H9 (cell line): ENCODE results near the gene ENGASE. TPM values are rescaled to one million over a fixed set of nuclear protein-coding genes. Genes with fewer than 3 reads are reported as not detected.

ENCODE experiments used
- DNase-seq: peaks from one replicate; pipeline ENCODE4 v3.0.0-alpha.2; 2017
- H2AFZ ChIP-seq: one replicate; pipeline ENCODE4 v1.6.1; 2013; ENCODE audit warnings: mild to moderate bottlenecking, low read length, control low read depth, moderate library complexity
- H2AK5ac ChIP-seq: 2 replicates; pipeline ENCODE4 v1.6.1; 2013; ENCODE audit warnings: low read length, control low read depth, mixed read lengths; ENCODE audit not compliant: insufficient read length
- H2BK120ac ChIP-seq: one replicate; pipeline ENCODE4 v1.6.1; 2013; ENCODE audit warnings: low read depth, mild to moderate bottlenecking, low read length, control low read depth, inconsistent platforms; ENCODE audit not compliant: poor library complexity, severe bottlenecking
- H2BK12ac ChIP-seq: 2 replicates; pipeline ENCODE4 v1.6.1; 2013; ENCODE audit warnings: low read length, control low read depth, mixed read lengths, low read depth; ENCODE audit not compliant: insufficient read length
- H2BK15ac ChIP-seq: 2 replicates; pipeline ENCODE4 v1.6.1; 2013; ENCODE audit warnings: low read depth, low read length, control low read depth
- H2BK20ac ChIP-seq: one replicate; pipeline ENCODE4 v1.6.1; 2013; ENCODE audit warnings: low read depth, mild to moderate bottlenecking, low read length, control low read depth, inconsistent platforms; ENCODE audit not compliant: poor library complexity, severe bottlenecking
- H2BK5ac ChIP-seq: 2 replicates; pipeline ENCODE4 v1.6.1; 2013; ENCODE audit warnings: low read length, control low read depth, mixed read lengths; ENCODE audit not compliant: insufficient read length
- H3K14ac ChIP-seq: 2 replicates; pipeline ENCODE4 v1.6.1; 2013; ENCODE audit warnings: low read length, control low read depth; ENCODE audit not compliant: insufficient read depth
- H3K18ac ChIP-seq: 2 replicates; pipeline ENCODE4 v1.6.1; 2013; ENCODE audit warnings: low read depth, mild to moderate bottlenecking, mixed read lengths, low read length, control low read depth; ENCODE audit not compliant: insufficient read length
- H3K23ac ChIP-seq: 2 replicates; pipeline ENCODE4 v1.6.1; 2013; ENCODE audit warnings: low read length, control low read depth, mixed read lengths, low read depth; ENCODE audit not compliant: insufficient read length
- H3K23me2 ChIP-seq: 2 replicates; pipeline ENCODE4 v1.6.1; 2013; ENCODE audit warnings: low read depth, mild to moderate bottlenecking, mixed read lengths, low read length, control low read depth; ENCODE audit not compliant: insufficient read length, poor library complexity, severe bottlenecking
- H3K27ac ChIP-seq: 2 replicates; pipeline ENCODE4 v1.5.1; 2013; ENCODE audit warnings: low read length, control low read depth, mixed read lengths, low read depth; ENCODE audit not compliant: insufficient read length
- H3K27me3 ChIP-seq: 2 replicates; pipeline ENCODE4 v1.6.1; 2013; ENCODE audit warnings: low read length, control low read depth, inconsistent platforms; ENCODE audit not compliant: insufficient read depth
- H3K4ac ChIP-seq: 2 replicates; pipeline ENCODE4 v1.6.1; 2013; ENCODE audit warnings: low read depth, mild to moderate bottlenecking, control low read depth, inconsistent platforms, low read length, moderate library complexity
- H3K4me1 ChIP-seq: 2 replicates; pipeline ENCODE4 v1.6.1; 2013; ENCODE audit warnings: low read length, control low read depth, inconsistent platforms; ENCODE audit not compliant: insufficient read depth
- H3K4me2 ChIP-seq: 2 replicates; pipeline ENCODE4 v1.6.1; 2013; ENCODE audit warnings: low read length, control low read depth, mixed read lengths; ENCODE audit not compliant: insufficient read length, insufficient read depth
- H3K56ac ChIP-seq: 2 replicates; pipeline ENCODE4 v1.6.1; 2013; ENCODE audit warnings: low read depth, mild to moderate bottlenecking, mixed read lengths, low read length, control low read depth; ENCODE audit not compliant: insufficient read length
- H3K79me1 ChIP-seq: 2 replicates; pipeline ENCODE4 v1.6.1; 2013; ENCODE audit warnings: low read depth, mild to moderate bottlenecking, moderate library complexity, low read length, control low read depth, inconsistent platforms; ENCODE audit not compliant: insufficient read depth, poor library complexity, severe bottlenecking
- H3K79me2 ChIP-seq: 2 replicates; pipeline ENCODE4 v1.6.1; 2013; ENCODE audit warnings: low read length, control low read depth, inconsistent platforms; ENCODE audit not compliant: insufficient read depth
- H3K9ac ChIP-seq: 2 replicates; pipeline ENCODE4 v1.6.1; 2013; ENCODE audit warnings: low read length, control low read depth, mixed read lengths; ENCODE audit not compliant: insufficient read length; ENCODE audit errors: extremely low read depth
- H3K9me3 ChIP-seq: one replicate; pipeline ENCODE4 v1.6.1; 2013; ENCODE audit warnings: low read depth, low read length, inconsistent platforms; ENCODE audit not compliant: control insufficient read depth
- H3T11ph ChIP-seq: one replicate; pipeline ENCODE4 v1.6.1; 2013; ENCODE audit warnings: mild to moderate bottlenecking, low read length, control low read depth, inconsistent platforms
- H4K20me1 ChIP-seq: one replicate; pipeline ENCODE4 v1.6.1; 2013; ENCODE audit not compliant: control insufficient read depth, insufficient read length, insufficient read depth
- H4K5ac ChIP-seq: 2 replicates; pipeline ENCODE4 v1.6.1; 2013; ENCODE audit warnings: low read depth, mild to moderate bottlenecking, mixed read lengths, low read length, control low read depth; ENCODE audit not compliant: insufficient read length
- H4K8ac ChIP-seq: replicated peaks from 2 replicates; pipeline ENCODE4 v1.6.1; 2013; ENCODE audit warnings: low read length, control low read depth, mixed read lengths, low read depth; ENCODE audit not compliant: insufficient read length
- H4K91ac ChIP-seq: 2 replicates; pipeline ENCODE4 v1.6.1; 2013; ENCODE audit warnings: low read depth, mild to moderate bottlenecking, moderate library complexity, mixed read lengths, low read length, control low read depth; ENCODE audit not compliant: insufficient read length
- H3K27ac Mint-ChIP-seq, 3 experiments: 2 replicates in 2 of 3; 3 replicates in 1 of 3; pipeline ENCODE4 v1.8.0; 2020 to 2021; ENCODE audit warnings: mixed read lengths in 3 of 3, mild to moderate bottlenecking in 1 of 3, moderate library complexity in 1 of 3
- H3K27me3 Mint-ChIP-seq: 2 replicates; pipeline ENCODE4 v1.8.0; 2021; ENCODE audit warnings: low read depth, mild to moderate bottlenecking, moderate library complexity, mixed read lengths
- H3K36me3 Mint-ChIP-seq, 3 experiments: 2 replicates in 2 of 3; 3 replicates in 1 of 3; pipeline ENCODE4 v1.8.0; 2020 to 2021; ENCODE audit warnings: low read depth in 3 of 3, mixed read lengths in 3 of 3; ENCODE audit not compliant: insufficient read depth in 1 of 3
- H3K4me1 Mint-ChIP-seq, 2 experiments: 2 replicates each; pipeline ENCODE4 v1.8.0; 2020; ENCODE audit warnings: mixed read lengths in 2 of 2
- H3K4me3 Mint-ChIP-seq, 2 experiments: 2 replicates in 1 of 2; 3 replicates in 1 of 2; pipeline ENCODE4 v1.8.0; 2020 to 2021; ENCODE audit warnings: mild to moderate bottlenecking in 2 of 2, mixed read lengths in 2 of 2, moderate library complexity in 1 of 2
- H3K9me3 Mint-ChIP-seq, 2 experiments: 2 replicates in 1 of 2; 3 replicates in 1 of 2; pipeline ENCODE4 v1.8.0; 2020; ENCODE audit warnings: mild to moderate bottlenecking in 2 of 2, mixed read lengths in 2 of 2, moderate library complexity in 1 of 2
- CTCF ChIP-seq: fragments of 200-600 bp; sonication (generic); conservative IDR thresholded peaks from 3 replicates; pipeline ENCODE4 v1.8.0; 2021; ENCODE audit warnings: antibody characterized with exemption, mild to moderate bottlenecking
- WGBS: extraction: QIAGEN DNeasy Blood & Tissue Kit; methylation state at CpG from one replicate; pipeline ENCODE4 v1.1.7; 2013; ENCODE audit warnings: missing lambda C conversion rate, low lambda C conversion rate, mixed read lengths; ENCODE audit not compliant: insufficient read length; ENCODE audit errors: extremely low coverage; 5-methylcytosine and 5-hydroxymethylcytosine counted together
- total RNA-seq: library from RNA; stranded (reverse); gene quantifications from 2 replicates; pipeline ENCODE4 v1.2.1, GENCODE V29; 2021

ENGASE gene
- total RNA-seq, 1 experiment from 2014 or later = 20.6 TPM

GRCh38 chr17:79072544-79072943, 2.1 kb upstream of the ENGASE start:
- Histone ChIP-seq H3K23ac (no peak overlapping the region), H3K9me3 (no peaks in the 10 kb centered on the region), H3K27ac (no peak overlapping the region), H2AFZ (no peak overlapping the region), H3K79me1 (no peaks in the 10 kb centered on the region), H3K56ac (no peak overlapping the region), H2BK120ac (no peak overlapping the region), H2BK5ac (no peak overlapping the region), H2BK20ac (no peak overlapping the region), H3T11ph (no peak overlapping the region), H3K14ac (no peak overlapping the region), H3K18ac (no peak overlapping the region), H2BK15ac (no peak overlapping the region), H3K79me2 (no peaks in the 10 kb centered on the region), H4K8ac (no peak overlapping the region), H2BK12ac (no peak overlapping the region), H4K20me1 (no peaks in the 10 kb centered on the region), H4K5ac (no peak overlapping the region), H2AK5ac (no peak overlapping the region), H3K4me1 (no peaks in the 10 kb centered on the region), H3K9ac (no peak overlapping the region), H3K23me2 (no peaks in the 10 kb centered on the region), H3K4me2 (no peak overlapping the region), H3K4ac (no peak overlapping the region), H4K91ac (no peak overlapping the region), H3K27me3 (no peaks in the 10 kb centered on the region)
- H3K27ac Mint-ChIP-seq = no peak overlapping the region; a peak in 1 of 7 replicates
- no peak for DNase-seq
- peaks cover 0 to 3% (median 2%) of the 10 kb centered on the region in 3 experiments; a peak in 2 of 7 replicates for H3K36me3 Mint-ChIP-seq
- no peaks in the 10 kb centered on the region for H3K9me3 Mint-ChIP-seq
- H3K27me3 Mint-ChIP-seq = peaks cover 37% of the 10 kb centered on the region
- no CpG with 5 or more reads among the region's 10 CpGs for WGBS
- H3K4me3 Mint-ChIP-seq = no peak overlapping the region
- TF ChIP-seq CTCF = no peak
- H3K4me1 Mint-ChIP-seq = peaks cover 8% of the 10 kb centered on the region in 2 experiments
